ENCODE data around the gene NTM.

The NTM gene

GRCh38 chr11:131749101-131749500 is 378.7 kb downstream of the NTM start:
- TF ChIP-seq CTCF (conservative IDR thresholded peaks at IDR 0.05; ENCODE audit: low read length) = 0 out of 2 replicates have a peak, but pooled peaks have one; percentile 1
- no peak overlapping the region for H3K4me3 ChIP-seq (ENCODE audit: low read length)
- peak; percentile 96 for DNase-seq (ENCODE audit: low read depth)

GRCh38 chr11:131750152-131750551 is 379.7 kb downstream of the NTM start:
- H3K4me3 ChIP-seq (ENCODE audit: low read length) = no peak overlapping the region
- TF ChIP-seq CTCF (conservative IDR thresholded peaks at IDR 0.05; ENCODE audit: low read length) = no peak
- peak; percentile 49 for DNase-seq (ENCODE audit: low read depth)

- H3K4me3 ChIP-seq (ENCODE audit: low read length) = no peak overlapping the region
- TF ChIP-seq CTCF (conservative IDR thresholded peaks at IDR 0.05; ENCODE audit: low read length) = no peak
- DNase-seq (ENCODE audit: low read depth) = no peak
Measured at GRCh38 chr11:131750692-131751091, 380.3 kb downstream of the NTM start.

GRCh38 chr11:131754671-131755070 is 384.3 kb downstream of the NTM start:
- H3K4me3 ChIP-seq (ENCODE audit: low read length) = no peak overlapping the region
- no peak for DNase-seq (ENCODE audit: low read depth)

GRCh38 chr11:131756479-131757110 is 386.2 kb downstream of the NTM start:
- no peak overlapping the region for H3K4me3 ChIP-seq (ENCODE audit: low read length)
- DNase-seq (ENCODE audit: low read depth) = peak; percentile 67

More at GRCh38 chr11:131754671-131755070, 384.3 kb downstream of the NTM start:
- no peak for TF ChIP-seq CTCF (conservative IDR thresholded peaks at IDR 0.05; ENCODE audit: low read length)

GRCh38 chr11:131758726-131759125 is 388.3 kb downstream of the NTM start:
- no peak for TF ChIP-seq CTCF (conservative IDR thresholded peaks at IDR 0.05; ENCODE audit: low read length)
- no peak overlapping the region for H3K4me3 ChIP-seq (ENCODE audit: low read length)
- DNase-seq (ENCODE audit: low read depth) = no peak

More at GRCh38 chr11:131756479-131757110, 386.2 kb downstream of the NTM start:
- TF ChIP-seq CTCF (conservative IDR thresholded peaks at IDR 0.05; ENCODE audit: low read length) = no peak

- H3K4me3 ChIP-seq (ENCODE audit: low read length) = no peak overlapping the region
- no peak for DNase-seq (ENCODE audit: low read depth)
- TF ChIP-seq CTCF (conservative IDR thresholded peaks at IDR 0.05; ENCODE audit: low read length) = no peak
Measured at GRCh38 chr11:131759140-131759539, 388.7 kb downstream of the NTM start.
